HFFc6 (cell line): Measurements from ENCODE around the gene HOXD9. TPM values are rescaled to one million over a fixed set of nuclear protein-coding genes. Genes with fewer than 3 reads are reported as not detected.

ENCODE experiments used
- DNase-seq: peaks from one replicate; pipeline ENCODE4 v3.0.0-alpha.2; 2018
- H3K27ac Mint-ChIP-seq: 2 replicates; pipeline ENCODE4 v1.8.0; 2020; ENCODE audit warnings: mild to moderate bottlenecking, mixed read lengths
- H3K27me3 Mint-ChIP-seq: 2 replicates; pipeline ENCODE4 v1.8.0; 2021; ENCODE audit warnings: mild to moderate bottlenecking, moderate library complexity, mixed read lengths; ENCODE audit not compliant: insufficient read depth
- H3K36me3 Mint-ChIP-seq: 2 replicates; pipeline ENCODE4 v1.8.0; 2021; ENCODE audit warnings: low read depth, mixed read lengths
- H3K4me1 Mint-ChIP-seq: 2 replicates; pipeline ENCODE4 v1.8.0; 2020; ENCODE audit warnings: low read depth, mixed read lengths
- H3K4me3 Mint-ChIP-seq: 2 replicates; pipeline ENCODE4 v1.8.0; 2020; ENCODE audit warnings: mild to moderate bottlenecking, moderate library complexity, mixed read lengths
- H3K9me3 Mint-ChIP-seq: 2 replicates; pipeline ENCODE4 v1.8.0; 2020; ENCODE audit warnings: mild to moderate bottlenecking, mixed read lengths
- total RNA-seq, 6 experiments: library from RNA; stranded (reverse); fragmentation: NEBNext Ultra II Directional; extraction: Animal tissue kit (Norgen Biotek cat#: 25700); gene quantifications; 2 replicates in 1 of 6; 3 replicates in 5 of 6; pipeline ENCODE4 v1.2.3, GENCODE V29; 2021
- TF ChIP-seq, protein P1 (sequence below): fragments of 200-600 bp; sonication (generic); IDR thresholded peaks from 2 replicates; pipeline ENCODE4 v1.5.0; 2021; ENCODE audit warnings: antibody characterized with exemption, mild to moderate bottlenecking

Gene HOXD9
- total RNA-seq, 6 experiments from 2014 or later = 2.1 to 2.7 (median 2.4) TPM

DNA sequence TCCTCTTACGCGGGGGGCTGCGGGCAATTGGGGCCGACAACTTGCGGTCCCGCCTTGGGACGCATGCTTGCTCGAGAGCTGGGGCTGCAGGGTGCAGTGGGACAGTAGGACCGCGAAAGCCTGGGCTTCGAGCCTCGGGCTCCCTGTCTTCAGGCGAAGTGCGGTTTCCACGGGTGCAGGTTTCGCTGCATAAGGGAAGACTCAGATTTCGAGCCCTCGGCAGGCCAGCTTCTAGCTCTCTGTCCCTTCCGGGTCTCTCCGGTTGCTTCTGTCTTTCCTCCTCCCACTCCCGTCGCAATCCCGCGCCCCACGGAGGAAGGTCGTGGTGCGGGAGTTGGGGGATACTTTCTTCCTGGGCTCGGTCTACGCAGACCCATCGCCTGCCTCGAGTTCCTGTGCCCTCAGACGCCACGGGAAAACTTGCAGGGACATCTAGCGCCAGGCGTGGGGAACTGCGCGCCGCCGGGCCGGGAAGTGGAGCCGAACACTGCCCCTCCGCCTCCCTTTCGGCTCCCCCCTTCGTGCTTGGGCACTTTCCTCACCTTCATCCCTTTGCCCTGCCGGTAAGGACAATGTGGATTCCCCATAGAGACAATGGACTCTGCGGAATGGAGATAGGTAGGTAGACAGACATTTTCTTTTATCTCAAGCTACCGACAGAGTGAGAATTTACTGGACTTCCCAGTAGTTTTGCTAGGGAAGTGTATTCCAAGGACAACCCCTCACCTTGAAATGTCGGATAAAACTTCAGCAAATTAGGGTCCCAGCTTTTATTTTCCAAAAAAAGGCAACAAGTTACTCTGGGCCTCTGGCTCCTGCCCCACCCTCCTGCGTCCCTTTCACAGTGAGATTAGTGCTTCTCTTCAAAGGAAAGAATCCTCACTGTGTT, 34.2 kb upstream of the HOXD9 start:
- peaks cover 9% of the 10 kb centered on the region for H3K9me3 Mint-ChIP-seq
- peak overlapping the region; percentile 90 for H3K4me3 Mint-ChIP-seq
- TF ChIP-seq, protein P1, sequence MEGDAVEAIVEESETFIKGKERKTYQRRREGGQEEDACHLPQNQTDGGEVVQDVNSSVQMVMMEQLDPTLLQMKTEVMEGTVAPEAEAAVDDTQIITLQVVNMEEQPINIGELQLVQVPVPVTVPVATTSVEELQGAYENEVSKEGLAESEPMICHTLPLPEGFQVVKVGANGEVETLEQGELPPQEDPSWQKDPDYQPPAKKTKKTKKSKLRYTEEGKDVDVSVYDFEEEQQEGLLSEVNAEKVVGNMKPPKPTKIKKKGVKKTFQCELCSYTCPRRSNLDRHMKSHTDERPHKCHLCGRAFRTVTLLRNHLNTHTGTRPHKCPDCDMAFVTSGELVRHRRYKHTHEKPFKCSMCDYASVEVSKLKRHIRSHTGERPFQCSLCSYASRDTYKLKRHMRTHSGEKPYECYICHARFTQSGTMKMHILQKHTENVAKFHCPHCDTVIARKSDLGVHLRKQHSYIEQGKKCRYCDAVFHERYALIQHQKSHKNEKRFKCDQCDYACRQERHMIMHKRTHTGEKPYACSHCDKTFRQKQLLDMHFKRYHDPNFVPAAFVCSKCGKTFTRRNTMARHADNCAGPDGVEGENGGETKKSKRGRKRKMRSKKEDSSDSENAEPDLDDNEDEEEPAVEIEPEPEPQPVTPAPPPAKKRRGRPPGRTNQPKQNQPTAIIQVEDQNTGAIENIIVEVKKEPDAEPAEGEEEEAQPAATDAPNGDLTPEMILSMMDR = peak; percentile 84
- no peak overlapping the region for H3K27ac Mint-ChIP-seq
- H3K27me3 Mint-ChIP-seq = peaks cover 50% of the 10 kb centered on the region
- no peaks in the 10 kb centered on the region for H3K36me3 Mint-ChIP-seq
- peaks cover 16% of the 10 kb centered on the region for H3K4me1 Mint-ChIP-seq
- no peak for DNase-seq

DNA sequence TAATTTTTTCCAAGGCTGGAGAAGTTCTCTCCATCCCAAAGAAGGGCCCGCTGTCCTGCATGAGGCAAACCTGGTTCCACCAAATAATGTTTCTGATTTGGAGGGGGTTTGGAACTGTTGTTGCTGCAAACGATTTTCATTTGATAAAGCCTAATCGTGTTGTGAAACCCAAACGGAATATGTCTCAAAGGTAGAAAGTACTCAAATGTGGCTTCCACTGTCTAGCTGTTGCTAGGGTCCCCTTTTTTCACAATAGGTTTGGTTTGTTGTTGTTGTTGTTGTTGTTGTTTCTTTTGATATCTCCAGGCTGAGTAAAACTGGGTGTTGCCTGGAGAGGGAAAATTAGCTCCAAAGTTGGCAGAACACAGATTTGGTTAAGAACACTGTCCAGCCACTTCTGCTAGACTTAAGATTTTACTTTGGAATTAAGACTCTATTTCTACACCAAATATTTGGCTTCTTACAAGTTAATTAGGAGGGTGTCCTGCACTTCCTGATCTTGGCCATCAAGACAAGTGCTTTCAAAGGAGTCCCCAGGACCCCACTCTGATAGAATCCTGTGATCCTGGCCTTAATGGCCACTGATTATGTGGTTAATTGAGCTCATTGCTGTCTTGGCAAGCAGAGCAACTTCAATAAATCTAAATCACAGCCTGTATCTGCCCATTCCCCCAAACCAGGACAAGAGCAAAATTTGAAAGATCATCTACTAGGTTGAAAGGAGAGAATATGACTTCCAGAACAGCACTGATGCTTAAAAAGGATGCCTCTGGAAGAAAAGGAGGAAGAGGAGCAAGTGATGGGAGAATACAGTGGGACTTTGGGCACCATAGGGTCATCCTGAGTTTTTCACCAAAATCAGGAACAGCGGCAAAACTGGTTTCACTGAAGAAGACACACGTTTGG, 33.3 kb upstream of the HOXD9 start:
- DNase-seq = no peak
- Mint-ChIP-seq H3K4me1 (peaks cover 24% of the 10 kb centered on the region), H3K27me3 (peaks cover 50% of the 10 kb centered on the region), H3K27ac (no peak overlapping the region), H3K36me3 (peaks cover 8% of the 10 kb centered on the region; the same call in 1 of the 2 replicates), H3K9me3 (no peaks in the 10 kb centered on the region), H3K4me3 (no peak overlapping the region)
- TF ChIP-seq, protein P1 = no peak

DNA sequence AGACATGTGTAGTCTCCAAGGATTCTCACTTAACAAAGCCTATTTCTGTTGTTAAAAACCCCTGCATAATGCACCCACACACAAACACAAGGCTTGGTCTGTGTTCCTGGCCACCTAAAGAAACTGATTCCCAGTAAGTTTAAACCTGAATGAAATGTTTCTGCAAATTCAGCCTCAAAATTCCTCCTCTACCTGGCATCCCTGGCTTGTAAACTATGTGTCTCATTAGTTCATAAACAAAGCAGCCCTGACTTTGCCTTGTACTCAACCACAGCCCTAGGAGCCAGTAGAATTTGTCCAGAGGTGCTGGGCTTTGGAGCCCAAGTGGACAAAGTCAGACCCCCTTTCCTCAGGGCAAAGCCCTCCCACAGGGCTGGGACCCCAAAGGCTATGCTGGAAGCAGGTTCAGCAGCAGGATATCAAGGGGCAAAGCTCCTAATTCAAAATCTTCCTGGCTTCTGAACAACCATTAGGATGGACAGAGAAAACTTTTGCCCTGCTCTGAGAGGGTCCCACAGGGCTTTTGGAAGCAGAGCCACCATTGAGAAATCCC, 32.6 kb upstream of the HOXD9 start:
- TF ChIP-seq, protein P1 = no peak

DNA sequence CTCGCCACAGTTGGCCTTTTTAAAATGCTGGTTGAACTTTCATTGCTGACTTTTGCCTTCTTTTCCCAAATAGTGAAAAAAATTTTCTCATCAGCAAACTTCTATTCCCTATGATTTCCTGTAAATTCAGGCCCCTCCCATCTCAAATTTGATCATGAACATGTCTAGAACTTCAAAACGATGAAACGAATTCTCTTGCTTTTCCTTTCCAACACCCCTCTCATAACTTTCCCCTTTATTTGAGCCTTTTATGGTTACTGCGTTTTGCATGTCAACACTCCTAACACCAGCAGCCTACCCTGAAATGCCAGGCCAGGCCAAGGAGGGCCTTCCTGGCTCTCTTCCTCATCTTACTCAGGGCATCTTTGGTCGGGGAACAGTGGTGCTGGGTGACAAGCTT, 31.7 kb upstream of the HOXD9 start:
- H3K27me3 Mint-ChIP-seq = peaks cover 38% of the 10 kb centered on the region
- DNase-seq = no peak
- peaks cover 16% of the 10 kb centered on the region for H3K4me1 Mint-ChIP-seq
- H3K36me3 Mint-ChIP-seq = peaks cover 8% of the 10 kb centered on the region; the same call in 1 of the 2 replicates
- H3K27ac Mint-ChIP-seq = no peak overlapping the region
- TF ChIP-seq, protein P1 = no peak
- no peaks in the 10 kb centered on the region for H3K9me3 Mint-ChIP-seq
- no peak overlapping the region for H3K4me3 Mint-ChIP-seq

More for the DNA sequence above, 32.6 kb upstream of the HOXD9 start:
- Mint-ChIP-seq H3K4me3 (no peak overlapping the region), H3K27ac (no peak overlapping the region), H3K4me1 (peaks cover 17% of the 10 kb centered on the region), H3K27me3 (peaks cover 46% of the 10 kb centered on the region), H3K36me3 (peaks cover 8% of the 10 kb centered on the region; the same call in 1 of the 2 replicates), H3K9me3 (no peaks in the 10 kb centered on the region)
- DNase-seq = no peak
